ES-I3 (cell line): ENCODE results near the gene HMG20A.

Source experiments
- H3K36me3 ChIP-seq: 2 replicates; pipeline ENCODE4 v1.6.1; 2013; ENCODE audit warnings: mild to moderate bottlenecking, low read length, control low read depth, moderate library complexity; ENCODE audit not compliant: insufficient read depth
- H3K4me1 ChIP-seq: 2 replicates; pipeline ENCODE4 v1.6.1; 2013; ENCODE audit warnings: mild to moderate bottlenecking, control low read depth, low read length; ENCODE audit not compliant: insufficient read depth
- H3K9ac ChIP-seq: 2 replicates; pipeline ENCODE4 v1.6.1; 2013; ENCODE audit warnings: low read depth, mild to moderate bottlenecking, low read length, moderate library complexity
- H3K9me3 ChIP-seq: 2 replicates; pipeline ENCODE4 v1.6.1; 2013; ENCODE audit warnings: mild to moderate bottlenecking, low read length, moderate library complexity; ENCODE audit not compliant: control insufficient read depth, insufficient read depth

Gene HMG20A

DNA sequence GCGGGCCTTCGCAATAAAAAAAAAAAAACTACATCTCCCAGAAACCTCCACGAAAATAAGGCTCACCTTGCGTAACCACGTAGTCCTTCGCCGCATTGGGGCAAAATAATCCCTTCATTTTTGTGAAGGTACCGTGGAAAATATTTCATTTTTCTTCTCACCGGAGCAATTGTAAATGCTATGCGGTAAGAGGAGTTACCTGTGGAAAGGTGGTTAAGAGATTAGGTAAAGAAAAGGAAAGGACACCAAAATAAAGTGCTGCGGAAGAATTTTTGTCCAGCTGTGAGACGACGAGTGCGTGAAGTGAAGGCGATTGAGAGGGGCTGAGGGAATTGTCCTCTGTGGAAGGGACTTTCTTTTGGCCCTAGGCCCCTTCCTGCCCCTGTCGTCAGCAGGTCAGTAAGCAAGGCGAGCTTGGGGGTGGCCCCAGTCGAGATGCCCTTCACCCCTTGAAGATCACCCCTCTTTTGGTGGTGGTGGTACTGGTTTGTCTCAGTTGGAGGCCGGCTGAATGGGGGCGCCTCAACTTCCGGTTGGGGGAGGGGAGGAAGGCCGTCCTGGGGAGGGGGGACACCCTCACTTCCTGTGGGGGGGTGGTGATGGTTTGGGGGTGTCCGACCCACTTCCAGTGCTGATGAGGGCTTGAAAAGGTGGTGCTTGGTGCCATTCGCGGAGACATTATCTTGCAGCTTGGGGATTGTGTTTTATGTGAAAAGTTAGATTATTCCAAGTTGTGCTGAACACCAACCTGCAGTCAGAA, at the start of gene HMG20A:
HMG20A (plus strand) TSS at position 279 of the 760 bp plus-strand sequence. CDS start 37,520 bp downstream, outside the sequence.
- Histone ChIP-seq H3K4me1 (peaks cover 19% of the 10 kb centered on the region; the same call in 1 of the 2 replicates), H3K9me3 (no peaks in the 10 kb centered on the region), H3K36me3 (no peaks in the 10 kb centered on the region), H3K9ac (peak within 1 kb of the TSS; percentile 75)

DNA sequence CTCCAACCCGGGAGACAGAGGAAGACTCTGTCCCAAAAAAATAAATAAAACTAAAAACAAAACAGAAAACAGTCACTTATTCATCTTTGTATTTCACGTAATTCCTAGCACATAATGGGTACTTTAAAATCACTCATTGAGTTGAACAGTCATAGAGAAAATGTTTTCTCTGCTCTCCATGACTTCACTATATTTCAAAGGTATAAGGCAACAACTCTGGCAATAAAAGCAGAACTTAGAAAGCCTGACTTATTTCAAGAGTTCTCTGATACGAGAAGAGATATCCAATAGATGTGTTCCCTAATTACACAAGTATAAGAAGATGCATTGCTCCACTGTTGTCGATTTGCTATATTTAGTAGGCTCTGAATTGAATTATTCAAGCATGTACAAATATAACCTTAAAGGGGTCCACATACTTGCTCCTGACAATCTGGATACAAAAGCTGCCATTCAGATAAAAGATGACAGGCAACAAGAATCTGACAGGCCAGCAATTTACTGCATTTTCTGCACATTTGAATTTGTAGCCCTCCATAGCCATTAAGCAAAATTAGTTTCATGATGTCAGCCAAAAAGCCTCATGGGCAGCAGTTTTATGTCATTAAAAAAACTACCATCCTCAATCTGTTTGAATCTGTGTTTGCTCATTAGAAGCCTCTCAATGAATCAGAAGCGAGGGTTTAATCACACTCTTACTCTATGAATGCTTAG, 48.7 kb upstream of the HMG20A start:
- Histone ChIP-seq H3K9me3 (no peaks in the 10 kb centered on the region), H3K4me1 (no peaks in the 10 kb centered on the region), H3K36me3 (no peaks in the 10 kb centered on the region), H3K9ac (no peak overlapping the region)

DNA sequence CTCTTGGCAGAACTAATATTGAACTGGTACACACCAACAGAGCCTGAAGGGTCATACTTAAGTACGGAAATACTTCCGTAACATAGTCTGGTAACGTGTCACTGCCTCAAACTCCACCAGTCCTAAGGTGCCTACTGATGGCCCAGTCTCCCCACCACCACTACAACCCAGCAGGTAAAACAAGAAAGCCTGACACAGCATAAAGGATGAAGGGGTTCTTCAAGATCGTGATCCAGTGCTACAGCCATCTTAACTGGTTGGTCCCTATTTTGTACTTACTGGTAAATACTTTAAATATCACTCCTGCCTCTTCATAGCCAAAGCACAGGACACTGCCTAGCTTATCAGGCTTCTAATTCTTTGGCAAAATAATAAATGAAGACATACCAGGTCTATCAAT, 47.2 kb upstream of the HMG20A start:
- Histone ChIP-seq H3K9ac (no peak overlapping the region), H3K9me3 (no peaks in the 10 kb centered on the region), H3K36me3 (no peaks in the 10 kb centered on the region), H3K4me1 (no peaks in the 10 kb centered on the region)

DNA sequence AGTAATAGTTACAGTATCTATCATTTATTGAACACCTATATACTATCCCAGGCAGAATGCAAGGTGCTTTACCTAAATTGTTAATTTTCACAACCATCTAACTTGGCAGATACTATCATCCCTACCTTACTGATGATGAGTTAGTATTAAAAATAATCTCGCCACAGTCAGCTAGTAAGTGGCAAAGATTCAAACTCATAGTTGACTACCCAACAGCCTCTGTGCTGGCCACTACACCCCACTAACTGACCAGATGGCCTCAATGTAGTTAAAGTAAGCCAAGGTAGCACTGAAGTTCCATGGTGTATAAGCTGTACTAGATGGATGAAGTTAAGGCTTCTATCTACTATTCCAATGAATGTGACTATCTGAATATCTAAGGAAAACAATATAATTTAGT, 45.6 kb upstream of the HMG20A start:
- Histone ChIP-seq H3K9me3 (no peaks in the 10 kb centered on the region), H3K4me1 (no peaks in the 10 kb centered on the region), H3K36me3 (no peaks in the 10 kb centered on the region), H3K9ac (no peak overlapping the region)

- Histone ChIP-seq H3K36me3 (no peaks in the 10 kb centered on the region), H3K4me1 (no peaks in the 10 kb centered on the region), H3K9ac (no peak overlapping the region), H3K9me3 (no peaks in the 10 kb centered on the region)
Observed at GRCh38 chr15:77376770-77377169, 43.9 kb upstream of the HMG20A start.

DNA sequence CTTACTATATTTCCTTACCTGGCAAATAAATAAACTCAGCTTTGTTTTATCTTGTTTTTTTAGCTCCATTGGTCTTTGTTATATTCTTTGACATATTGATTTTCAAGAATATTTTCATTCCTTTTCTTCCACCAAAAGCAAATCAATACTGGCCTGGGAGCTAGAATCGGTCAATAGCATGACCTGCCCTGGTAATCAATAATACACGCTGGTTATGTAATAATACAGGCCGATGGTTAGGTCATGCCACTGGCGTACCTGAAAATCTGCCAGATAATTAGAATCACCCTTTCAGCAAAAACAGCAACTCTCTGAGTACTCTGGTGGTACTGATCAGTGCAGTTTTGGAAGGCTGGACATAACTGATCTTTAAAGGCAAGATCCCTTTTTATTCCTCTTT, 40.7 kb upstream of the HMG20A start:
- Histone ChIP-seq H3K36me3 (no peaks in the 10 kb centered on the region), H3K9ac (no peak overlapping the region), H3K4me1 (no peaks in the 10 kb centered on the region), H3K9me3 (no peaks in the 10 kb centered on the region)

DNA sequence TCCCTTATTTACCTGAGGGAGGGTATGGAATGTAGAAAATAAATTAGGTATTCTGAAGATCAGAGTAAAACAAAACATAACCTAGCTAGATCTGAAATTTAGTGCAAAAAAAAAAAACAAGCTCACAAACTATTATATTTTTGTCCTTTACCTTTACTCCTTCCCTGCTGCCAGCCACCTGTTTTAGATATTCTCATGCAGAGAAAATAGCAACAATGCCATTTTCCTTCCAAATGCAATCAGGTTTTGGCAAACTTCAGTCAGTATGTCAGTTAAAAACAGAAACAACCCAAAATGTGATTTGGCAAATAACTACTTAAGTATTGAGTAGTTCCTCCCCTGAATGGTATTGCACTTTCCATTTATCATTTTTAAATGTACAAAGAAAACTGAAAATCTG, 36.6 kb upstream of the HMG20A start:
- H3K4me1 ChIP-seq: no peaks in the 10 kb centered on the region
- H3K9me3 ChIP-seq: no peaks in the 10 kb centered on the region
- H3K9ac ChIP-seq: no peak overlapping the region
- H3K36me3 ChIP-seq: no peaks in the 10 kb centered on the region; the same call in 1 of the 2 replicates

DNA sequence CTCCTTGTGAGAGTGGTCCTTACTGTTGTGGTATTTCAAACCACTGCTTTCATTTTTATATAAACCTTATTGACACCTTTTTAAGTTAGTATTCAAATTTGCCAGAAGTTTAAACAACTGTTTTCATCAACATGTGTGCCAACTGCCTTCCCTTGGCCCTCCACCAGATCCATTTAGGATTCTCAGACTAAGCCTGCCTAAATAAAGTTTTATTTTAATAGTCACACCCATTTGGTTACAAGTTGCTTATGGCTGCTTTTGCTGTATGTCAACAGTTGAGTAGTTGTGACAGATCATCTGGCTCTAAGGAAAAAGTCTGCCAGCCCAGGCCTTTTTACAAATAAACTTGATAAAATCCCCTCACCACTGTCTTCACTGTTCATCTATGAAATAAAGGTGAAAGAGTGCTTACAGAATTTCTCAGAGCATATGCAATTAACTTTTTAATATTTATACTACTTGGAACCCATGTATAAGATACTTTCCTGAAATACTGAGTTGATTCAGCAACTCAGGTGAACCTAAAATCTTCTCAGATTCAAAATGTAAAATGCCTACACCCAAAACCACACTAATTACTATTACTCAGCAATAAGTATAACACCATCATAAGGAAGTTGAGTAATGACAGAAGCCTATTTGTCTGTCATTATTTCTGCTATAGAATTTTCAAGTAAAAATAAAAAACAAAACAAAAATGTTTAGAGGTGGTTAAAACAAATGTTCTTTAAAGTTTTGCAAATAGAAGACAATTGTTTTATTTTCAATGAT, 35.9 kb upstream of the HMG20A start:
- Histone ChIP-seq H3K4me1 (no peaks in the 10 kb centered on the region), H3K9ac (no peak overlapping the region), H3K36me3 (no peaks in the 10 kb centered on the region; the same call in 1 of the 2 replicates), H3K9me3 (no peaks in the 10 kb centered on the region)

DNA sequence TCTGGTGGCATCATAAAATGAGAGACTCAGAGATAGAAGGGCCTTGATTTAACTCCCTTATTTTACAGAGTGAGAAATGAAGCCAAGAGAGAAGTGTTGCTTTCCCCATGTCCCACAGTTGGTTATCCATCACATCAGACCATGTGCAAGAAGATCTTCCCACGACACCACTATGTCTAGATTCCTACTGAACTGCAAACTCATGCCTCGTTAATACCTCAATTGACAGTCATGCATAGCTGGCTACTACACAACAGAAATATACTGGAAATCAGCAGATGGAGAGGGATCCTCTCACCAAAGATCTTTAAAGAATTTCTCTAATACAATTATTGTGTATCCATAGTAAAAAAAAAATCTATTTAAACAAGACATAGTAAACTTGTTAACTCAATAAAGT, 34.1 kb upstream of the HMG20A start:
- H3K9ac ChIP-seq: no peak overlapping the region
- H3K4me1 ChIP-seq: no peaks in the 10 kb centered on the region
- H3K36me3 ChIP-seq: no peaks in the 10 kb centered on the region; the same call in 1 of the 2 replicates
- no peaks in the 10 kb centered on the region for H3K9me3 ChIP-seq

GRCh38 chr15:77387365-77388105, 33.2 kb upstream of the HMG20A start:
- Histone ChIP-seq H3K36me3 (no peaks in the 10 kb centered on the region; the same call in 1 of the 2 replicates), H3K9me3 (no peaks in the 10 kb centered on the region), H3K9ac (no peak overlapping the region), H3K4me1 (no peaks in the 10 kb centered on the region)

- Histone ChIP-seq H3K9ac (no peak overlapping the region), H3K36me3 (no peaks in the 10 kb centered on the region), H3K9me3 (0 out of 2 replicates have a peak, but pooled peaks cover 2% of the 10 kb centered on the region), H3K4me1 (no peaks in the 10 kb centered on the region)
Observed at GRCh38 chr15:77391372-77391951, 29.2 kb upstream of the HMG20A start.

DNA sequence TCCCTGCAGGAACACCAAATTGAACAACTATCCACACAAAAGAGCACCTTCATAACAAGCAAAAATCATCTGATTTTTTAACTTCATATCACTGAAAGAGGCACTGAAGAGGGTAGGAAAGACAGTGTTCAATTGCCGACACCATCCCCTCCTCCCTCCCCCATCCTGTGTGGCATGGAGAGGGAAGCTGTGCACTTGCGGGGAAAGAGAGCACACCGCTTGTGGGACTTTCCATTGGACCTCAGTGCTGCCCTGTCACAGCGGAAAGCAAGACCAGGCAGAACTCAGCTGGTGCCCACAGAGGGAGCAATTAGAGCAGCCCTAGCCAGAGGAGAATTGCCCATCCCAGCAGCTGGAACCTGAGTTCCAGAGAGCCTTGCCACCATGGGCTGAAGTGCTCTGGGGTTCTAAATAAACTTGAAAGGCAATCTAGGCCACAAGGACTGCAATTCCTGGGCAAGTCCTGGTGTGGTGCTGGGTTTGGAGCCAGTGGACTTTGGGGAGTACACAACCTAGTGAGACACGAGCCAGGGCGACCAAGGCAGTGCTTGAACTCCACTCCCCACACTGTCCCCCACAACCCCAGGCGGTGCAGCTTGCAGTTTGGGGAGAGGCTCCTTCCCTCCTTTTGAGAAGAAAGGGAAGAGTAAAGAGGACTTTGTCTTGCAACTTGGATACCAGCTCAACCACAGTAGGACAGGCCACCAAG, 27.8 kb upstream of the HMG20A start:
- Histone ChIP-seq H3K36me3 (no peaks in the 10 kb centered on the region), H3K9me3 (0 out of 2 replicates have a peak, but pooled peaks cover 2% of the 10 kb centered on the region), H3K4me1 (no peaks in the 10 kb centered on the region), H3K9ac (no peak overlapping the region)

GRCh38 chr15:77393471-77393840, 27.2 kb upstream of the HMG20A start:
- no peaks in the 10 kb centered on the region for H3K36me3 ChIP-seq
- H3K4me1 ChIP-seq: no peaks in the 10 kb centered on the region
- H3K9me3 ChIP-seq: 0 out of 2 replicates have a peak, but pooled peaks cover 2% of the 10 kb centered on the region
- no peak overlapping the region for H3K9ac ChIP-seq
